SK-N-SH treated with all-trans-retinoic acid at 6 μM for 48 hours (cell line): ENCODE data around the gene OR2D3.

Experiments used
- CSDC2 ChIP-seq: fragments of 250-450 bp; sonication (Bioruptor Pico); IDR thresholded peaks from 2 replicates; pipeline ENCODE4 v1.5.0; 2020; ENCODE audit warnings: mild to moderate bottlenecking, moderate library complexity
- GLIS3 ChIP-seq: fragments of 250-450 bp; sonication (Bioruptor Pico); IDR thresholded peaks from 2 replicates; pipeline ENCODE4 v1.5.0; 2020; ENCODE audit warnings: mild to moderate bottlenecking, moderate library complexity
- SNAI2 ChIP-seq: fragments of 250-450 bp; sonication (Bioruptor Pico); IDR thresholded peaks from 2 replicates; pipeline ENCODE4 v1.5.0; 2020; ENCODE audit warnings: mild to moderate bottlenecking, moderate library complexity
- ZC3H10 ChIP-seq: fragments of 250-450 bp; sonication (Bioruptor Pico); IDR thresholded peaks from 2 replicates; pipeline ENCODE4 v1.5.1; 2021; ENCODE audit warnings: mild to moderate bottlenecking, moderate library complexity
- ZFP3 ChIP-seq: fragments of 250-450 bp; sonication (Bioruptor Pico); IDR thresholded peaks from 2 replicates; pipeline ENCODE4 v1.5.0; 2020; ENCODE audit warnings: mild to moderate bottlenecking, moderate library complexity
- ZFP30 ChIP-seq: fragments of 450-650 bp; formaldehyde crosslinking; IDR thresholded peaks from 2 replicates; pipeline ENCODE4 v1.5.0; 2022; ENCODE audit warnings: mild to moderate bottlenecking, moderate library complexity
- ZNF565 ChIP-seq: fragments of 450-650 bp; formaldehyde crosslinking; conservative IDR thresholded peaks from 2 replicates; pipeline ENCODE4 v1.5.0; 2020; ENCODE audit warnings: low read depth, mild to moderate bottlenecking, moderate library complexity
- TF ChIP-seq, protein P1 (sequence below): fragments of 250-450 bp; sonication (Bioruptor Pico); IDR thresholded peaks from 2 replicates; pipeline ENCODE4 v1.8.0; 2020; ENCODE audit warnings: mild to moderate bottlenecking, moderate library complexity, borderline replicate concordance

DNA sequence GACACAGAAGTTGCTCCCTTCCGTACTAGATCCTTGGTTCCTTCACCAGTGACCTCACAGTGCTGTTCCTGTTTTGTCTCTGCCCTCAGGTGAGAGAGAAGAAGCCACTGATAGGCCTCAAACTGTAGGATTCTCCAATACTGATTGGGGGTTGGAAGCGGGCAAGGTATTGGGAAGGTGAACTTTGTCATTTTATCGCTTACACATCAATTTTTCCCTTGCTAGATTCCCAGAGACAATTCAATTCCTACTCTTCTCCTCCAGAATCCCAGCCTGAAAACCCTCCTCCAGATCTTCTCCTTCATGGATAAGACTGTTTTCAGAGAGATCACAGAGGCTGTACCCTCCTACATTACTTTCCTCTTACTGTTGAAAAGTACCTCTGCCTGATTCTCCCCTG lies 9.4 kb upstream of the OR2D3 start:
- no peak for TF ChIP-seq ZFP3 (CRISPR knock-in tag)
- no peak for TF ChIP-seq ZFP30 (CRISPR knock-in tag)
- TF ChIP-seq ZNF565 (CRISPR knock-in tag), result no peak
- TF ChIP-seq, protein P1, sequence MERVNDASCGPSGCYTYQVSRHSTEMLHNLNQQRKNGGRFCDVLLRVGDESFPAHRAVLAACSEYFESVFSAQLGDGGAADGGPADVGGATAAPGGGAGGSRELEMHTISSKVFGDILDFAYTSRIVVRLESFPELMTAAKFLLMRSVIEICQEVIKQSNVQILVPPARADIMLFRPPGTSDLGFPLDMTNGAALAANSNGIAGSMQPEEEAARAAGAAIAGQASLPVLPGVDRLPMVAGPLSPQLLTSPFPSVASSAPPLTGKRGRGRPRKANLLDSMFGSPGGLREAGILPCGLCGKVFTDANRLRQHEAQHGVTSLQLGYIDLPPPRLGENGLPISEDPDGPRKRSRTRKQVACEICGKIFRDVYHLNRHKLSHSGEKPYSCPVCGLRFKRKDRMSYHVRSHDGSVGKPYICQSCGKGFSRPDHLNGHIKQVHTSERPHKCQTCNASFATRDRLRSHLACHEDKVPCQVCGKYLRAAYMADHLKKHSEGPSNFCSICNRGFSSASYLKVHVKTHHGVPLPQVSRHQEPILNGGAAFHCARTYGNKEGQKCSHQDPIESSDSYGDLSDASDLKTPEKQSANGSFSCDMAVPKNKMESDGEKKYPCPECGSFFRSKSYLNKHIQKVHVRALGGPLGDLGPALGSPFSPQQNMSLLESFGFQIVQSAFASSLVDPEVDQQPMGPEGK, result no peak
- TF ChIP-seq ZC3H10 (CRISPR knock-in tag), result no peak
- TF ChIP-seq CSDC2 (CRISPR knock-in tag), result no peak
- TF ChIP-seq SNAI2 (CRISPR knock-in tag), result no peak
- TF ChIP-seq GLIS3 (CRISPR knock-in tag), result no peak
